Measurements from ENCODE around the gene SURF2.

- TF ChIP-seq, protein P1, sequence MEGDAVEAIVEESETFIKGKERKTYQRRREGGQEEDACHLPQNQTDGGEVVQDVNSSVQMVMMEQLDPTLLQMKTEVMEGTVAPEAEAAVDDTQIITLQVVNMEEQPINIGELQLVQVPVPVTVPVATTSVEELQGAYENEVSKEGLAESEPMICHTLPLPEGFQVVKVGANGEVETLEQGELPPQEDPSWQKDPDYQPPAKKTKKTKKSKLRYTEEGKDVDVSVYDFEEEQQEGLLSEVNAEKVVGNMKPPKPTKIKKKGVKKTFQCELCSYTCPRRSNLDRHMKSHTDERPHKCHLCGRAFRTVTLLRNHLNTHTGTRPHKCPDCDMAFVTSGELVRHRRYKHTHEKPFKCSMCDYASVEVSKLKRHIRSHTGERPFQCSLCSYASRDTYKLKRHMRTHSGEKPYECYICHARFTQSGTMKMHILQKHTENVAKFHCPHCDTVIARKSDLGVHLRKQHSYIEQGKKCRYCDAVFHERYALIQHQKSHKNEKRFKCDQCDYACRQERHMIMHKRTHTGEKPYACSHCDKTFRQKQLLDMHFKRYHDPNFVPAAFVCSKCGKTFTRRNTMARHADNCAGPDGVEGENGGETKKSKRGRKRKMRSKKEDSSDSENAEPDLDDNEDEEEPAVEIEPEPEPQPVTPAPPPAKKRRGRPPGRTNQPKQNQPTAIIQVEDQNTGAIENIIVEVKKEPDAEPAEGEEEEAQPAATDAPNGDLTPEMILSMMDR (IDR thresholded peaks at IDR 0.05; ENCODE audit: insufficient read depth, low read depth, low read length) = no peak
- TF ChIP-seq EZH2 (IDR thresholded peaks at IDR 0.05; ENCODE audit: insufficient read depth, low read length) = no peak
Measured at GRCh38 chr9:133397895-133398294, 41.5 kb downstream of the SURF2 start.
